Peyer's patch (tissue), 4 donors: ENCODE measurements around the gene P4HB. TPM values are rescaled to one million over a fixed set of nuclear protein-coding genes. Genes with fewer than 3 reads are reported as not detected.

Experiments
- DNase-seq, 3 donors: peaks; one replicate each; pipeline ENCODE4 v3.0.0-alpha.2; 2017 to 2019
- H3K27ac ChIP-seq, 4 donors: fragments of 200-600 bp; sonication (generic); one replicate each; pipeline ENCODE4 v1.5.1; 2016 to 2019
- H3K27me3 ChIP-seq, 2 donors: fragments of 200-600 bp; sonication (generic); one replicate each; pipeline ENCODE4 v1.5.1; 2019
- H3K36me3 ChIP-seq, 3 donors: fragments of 200-600 bp; sonication (generic); one replicate each; pipeline ENCODE4 v1.5.1; 2016 to 2019
- H3K4me1 ChIP-seq, 4 donors: fragments of 200-600 bp; sonication (generic); one replicate each; pipeline ENCODE4 v1.5.1; 2016 to 2019
- H3K4me3 ChIP-seq, 4 donors: fragments of 200-600 bp; sonication (generic); 1 replicate in 3 of 4; 2 replicates in 1 of 4; pipeline ENCODE4 v1.5.1; 2016 to 2019; ENCODE audit warnings: mild to moderate bottlenecking in 1 of 4
- H3K9me3 ChIP-seq, 4 donors: fragments of 200-600 bp; sonication (generic); one replicate each; pipeline ENCODE4 v1.5.1; 2016 to 2019; ENCODE audit warnings: mild to moderate bottlenecking in 1 of 4
- CTCF ChIP-seq, 6 experiments: fragments of 450-650 bp in 4 of 6; fragments of 200-600 bp in 2 of 6; sonication (generic) in 1 of 6; IDR thresholded peaks; one replicate each; pipeline ENCODE4 v1.5.1; 2017 to 2019; ENCODE audit warnings: antibody characterized with exemption in 6 of 6, mild to moderate bottlenecking in 3 of 6, moderate library complexity in 1 of 6
- POLR2A ChIP-seq, 2 donors: fragments of 450-650 bp; IDR thresholded peaks; one replicate each; pipeline ENCODE4 v1.5.1; 2017; ENCODE audit warnings: antibody characterized with exemption in 2 of 2, mild to moderate bottlenecking in 2 of 2, moderate library complexity in 2 of 2
- total RNA-seq, 4 donors: library from RNA; depleted of rRNA; stranded (reverse); fragments of >200 nt; gene quantifications; one replicate each; pipeline ENCODE4 v1.1.0, GENCODE V29; 2016

Gene P4HB
- total RNA-seq, 4 donors from 2014 or later: 326 to 1,290 (median 1,196) TPM

GRCh38 chr17:81868674-81869220, 8.4 kb upstream of the P4HB start:
- Histone ChIP-seq H3K4me1 (peaks cover 12 to 74% (median 20%) of the 10 kb centered on the region in 4 donors), H3K4me3 (peak overlapping the region in 2 of 4 donors; percentile 89 to 97)

GRCh38 chr17:81867991-81868673, 7.8 kb upstream of the P4HB start:
- H3K9me3 ChIP-seq: no peaks in the 10 kb centered on the region
- no peak for DNase-seq
- peak overlapping the region in 2 of 4 donors; percentile 18 to 89 for H3K4me3 ChIP-seq
- no peaks in the 10 kb centered on the region for H3K27me3 ChIP-seq
- H3K27ac ChIP-seq: peak overlapping the region in 3 of 4 donors; percentile 99 to 100 (median 99)
- H3K4me1 ChIP-seq: peaks cover 12 to 80% (median 20%) of the 10 kb centered on the region in 4 donors
- TF ChIP-seq CTCF (IDR thresholded peaks at IDR 0.05) (no peak), POLR2A (IDR thresholded peaks at IDR 0.05) (no peak)
- peaks cover 0 to 20% (median 0%) of the 10 kb centered on the region in 3 donors for H3K36me3 ChIP-seq

More at GRCh38 chr17:81868674-81869220, 8.4 kb upstream of the P4HB start:
- peak in 2 of 3 donors; percentile 59 to 61 for DNase-seq
- peak overlapping the region; percentile 98 to 100 (median 99) for H3K27ac ChIP-seq
- TF ChIP-seq POLR2A (IDR thresholded peaks at IDR 0.05) (no peak), CTCF (IDR thresholded peaks at IDR 0.05) (no peak)
- H3K36me3 ChIP-seq: peaks cover 0 to 20% (median 0%) of the 10 kb centered on the region in 3 donors
- H3K9me3 ChIP-seq: no peaks in the 10 kb centered on the region
- no peaks in the 10 kb centered on the region for H3K27me3 ChIP-seq

- peak overlapping the region; percentile 20 to 100 (median 99) for H3K27ac ChIP-seq
- H3K27me3 ChIP-seq: no peaks in the 10 kb centered on the region
- TF ChIP-seq CTCF (IDR thresholded peaks at IDR 0.05) (no peak), POLR2A (IDR thresholded peaks at IDR 0.05) (peak in 1 of 2 donors; percentile 42)
- peak overlapping the region in 1 of 4 donors; percentile 11 for H3K4me3 ChIP-seq
- no peaks in the 10 kb centered on the region for H3K9me3 ChIP-seq
- peaks cover 12 to 82% (median 19%) of the 10 kb centered on the region in 4 donors for H3K4me1 ChIP-seq
- H3K36me3 ChIP-seq: peaks cover 0 to 20% (median 0%) of the 10 kb centered on the region in 3 donors
- peak in 2 of 3 donors; percentile 63 to 77 for DNase-seq
These were observed 7.0 kb upstream of the P4HB start for GRCh38 chr17:81867170-81867990.

GRCh38 chr17:81866440-81867169, 6.3 kb upstream of the P4HB start:
- no peaks in the 10 kb centered on the region for H3K9me3 ChIP-seq
- H3K36me3 ChIP-seq: peaks cover 0 to 20% (median 0%) of the 10 kb centered on the region in 3 donors
- peaks cover 12 to 84% (median 20%) of the 10 kb centered on the region in 4 donors for H3K4me1 ChIP-seq
- no peak for DNase-seq
- H3K27me3 ChIP-seq: no peaks in the 10 kb centered on the region
- peak overlapping the region; percentile 20 to 100 (median 99) for H3K27ac ChIP-seq
- no peak for TF ChIP-seq POLR2A (IDR thresholded peaks at IDR 0.05)
- peak in 1 of 6 experiments; percentile 2 for TF ChIP-seq CTCF (IDR thresholded peaks at IDR 0.05)
- peak overlapping the region in 2 of 4 donors; percentile 10 to 11 for H3K4me3 ChIP-seq
